PFSK-1 (cell line): ENCODE data around the gene ZBP1.

Experiments used
- FOXP2 ChIP-seq: optimal IDR thresholded peaks from 2 replicates; pipeline ENCODE3; 2011; ENCODE audit warnings: borderline replicate concordance, control low read depth, inconsistent platforms; ENCODE audit not compliant: insufficient read depth; ENCODE audit errors: extremely low read length, extremely low read depth
- POLR2AphosphoS5 ChIP-seq: IDR thresholded peaks from 2 replicates; pipeline ENCODE4 v1.6.1; 2012; ENCODE audit warnings: low read depth, mild to moderate bottlenecking, control low read depth, low read length, moderate library complexity
- SIN3A ChIP-seq: IDR thresholded peaks from 2 replicates; pipeline ENCODE4 v1.6.1; 2012; ENCODE audit warnings: mild to moderate bottlenecking, low read length, moderate library complexity, borderline replicate concordance; ENCODE audit not compliant: insufficient read depth
- TAF1 ChIP-seq: IDR thresholded peaks from 2 replicates; pipeline ENCODE4 v1.6.1; 2012; ENCODE audit warnings: low read length, control low read depth, borderline replicate concordance; ENCODE audit not compliant: insufficient read depth
- TF ChIP-seq, protein P1 (sequence below), 2 experiments: IDR thresholded peaks; 2 replicates each; pipeline versions ENCODE4 v1.6.1 to v1.8.0; 2011 to 2012; ENCODE audit warnings: low read depth in 2 of 2, low read length in 2 of 2, control low read depth in 1 of 2, inconsistent platforms in 1 of 2, mild to moderate bottlenecking in 1 of 2, moderate library complexity in 1 of 2; ENCODE audit not compliant: insufficient read depth in 1 of 2

DNA sequence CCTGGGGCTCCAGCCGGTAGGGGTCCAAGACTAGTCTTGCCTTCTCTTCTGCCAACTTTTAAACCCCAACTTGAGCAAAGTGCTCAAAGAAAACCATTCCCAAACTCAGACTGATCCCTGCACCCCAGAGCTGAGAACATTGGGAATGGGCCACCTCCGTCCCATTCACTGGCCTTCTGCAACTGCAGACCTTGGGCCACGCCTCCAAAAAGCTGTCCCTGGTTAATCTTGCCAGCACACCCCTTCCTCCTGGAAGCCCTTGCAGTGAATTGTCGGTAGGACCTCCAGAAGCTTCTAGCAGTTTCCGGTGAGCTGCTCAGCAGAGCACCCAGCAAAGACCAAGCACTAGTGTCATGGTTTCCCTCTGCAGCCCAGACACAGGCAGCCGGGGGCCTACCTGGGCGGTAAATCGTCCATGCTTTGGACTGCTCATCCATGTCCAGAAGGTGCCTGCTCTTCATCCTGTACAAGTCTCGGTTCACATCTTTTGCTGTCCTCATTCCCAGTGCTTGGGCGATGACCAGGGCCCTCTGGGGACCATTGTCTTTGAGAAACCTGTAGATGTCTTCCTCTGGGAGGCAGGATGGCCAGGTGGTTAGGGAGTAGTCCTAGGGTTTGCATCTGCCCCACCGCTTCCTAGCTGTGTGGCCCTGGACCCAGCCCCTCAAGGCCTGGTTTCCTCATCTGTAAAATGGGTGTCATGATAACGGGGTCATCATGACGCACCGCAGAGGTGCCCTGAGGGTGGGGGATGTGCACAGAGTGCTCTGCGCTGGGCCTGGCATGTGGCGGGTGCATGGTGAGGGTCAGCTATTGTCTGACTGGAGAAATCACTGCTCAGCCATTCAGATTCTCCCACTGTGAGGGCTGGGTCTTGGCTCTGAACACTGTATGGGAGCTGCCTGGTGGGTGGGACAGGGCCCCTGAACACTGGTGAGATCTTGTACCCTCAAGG lies 5.5 kb downstream of the ZBP1 start:
- TF ChIP-seq TAF1 (no peak), POLR2AphosphoS5 (no peak), SIN3A (no peak), FOXP2 (no peak)
- TF ChIP-seq, protein P1, sequence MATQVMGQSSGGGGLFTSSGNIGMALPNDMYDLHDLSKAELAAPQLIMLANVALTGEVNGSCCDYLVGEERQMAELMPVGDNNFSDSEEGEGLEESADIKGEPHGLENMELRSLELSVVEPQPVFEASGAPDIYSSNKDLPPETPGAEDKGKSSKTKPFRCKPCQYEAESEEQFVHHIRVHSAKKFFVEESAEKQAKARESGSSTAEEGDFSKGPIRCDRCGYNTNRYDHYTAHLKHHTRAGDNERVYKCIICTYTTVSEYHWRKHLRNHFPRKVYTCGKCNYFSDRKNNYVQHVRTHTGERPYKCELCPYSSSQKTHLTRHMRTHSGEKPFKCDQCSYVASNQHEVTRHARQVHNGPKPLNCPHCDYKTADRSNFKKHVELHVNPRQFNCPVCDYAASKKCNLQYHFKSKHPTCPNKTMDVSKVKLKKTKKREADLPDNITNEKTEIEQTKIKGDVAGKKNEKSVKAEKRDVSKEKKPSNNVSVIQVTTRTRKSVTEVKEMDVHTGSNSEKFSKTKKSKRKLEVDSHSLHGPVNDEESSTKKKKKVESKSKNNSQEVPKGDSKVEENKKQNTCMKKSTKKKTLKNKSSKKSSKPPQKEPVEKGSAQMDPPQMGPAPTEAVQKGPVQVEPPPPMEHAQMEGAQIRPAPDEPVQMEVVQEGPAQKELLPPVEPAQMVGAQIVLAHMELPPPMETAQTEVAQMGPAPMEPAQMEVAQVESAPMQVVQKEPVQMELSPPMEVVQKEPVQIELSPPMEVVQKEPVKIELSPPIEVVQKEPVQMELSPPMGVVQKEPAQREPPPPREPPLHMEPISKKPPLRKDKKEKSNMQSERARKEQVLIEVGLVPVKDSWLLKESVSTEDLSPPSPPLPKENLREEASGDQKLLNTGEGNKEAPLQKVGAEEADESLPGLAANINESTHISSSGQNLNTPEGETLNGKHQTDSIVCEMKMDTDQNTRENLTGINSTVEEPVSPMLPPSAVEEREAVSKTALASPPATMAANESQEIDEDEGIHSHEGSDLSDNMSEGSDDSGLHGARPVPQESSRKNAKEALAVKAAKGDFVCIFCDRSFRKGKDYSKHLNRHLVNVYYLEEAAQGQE (IDR thresholded peaks at IDR 0.05; ENCODE audit: insufficient read depth in 1 of 2, low read depth in 2 of 2, low read length in 2 of 2): no peak
